Activated CD4-positive, alpha-beta memory T cell treated with anti-CD3 and anti-CD28 coated beads, Interleukin-2, amount 10 ng/mL, durations not matched to agents 7 days and 5 days (primary cell): ENCODE results near the gene WNT5B. TPM values are rescaled to one million over a fixed set of nuclear protein-coding genes. Genes with fewer than 3 reads are reported as not detected.
A peak's percentile ranks its signal among the peaks of the same experiment; 100 is the strongest.

Experiments used
- CTCF ChIA-PET: fragments of 350-600 bp; sonication (Branson Sonifier 250); formaldehyde crosslinking; loops from one replicate; lab custom pipeline; 2021; ENCODE audit warnings: antibody characterized with exemption, inconsistent platforms; lab: Charles Lee
- POLR2A ChIA-PET: fragments of 350-600 bp; sonication (Branson Sonifier 250); formaldehyde crosslinking; loops from one replicate; lab custom pipeline; 2021; ENCODE audit warnings: antibody characterized with exemption; lab: Charles Lee
- DNase-seq: peaks from one replicate; pipeline ENCODE4 v3.0.0-alpha.2; 2020
- H3K27ac Mint-ChIP-seq: one replicate; pipeline ENCODE4 v1.8.0; 2021; ENCODE audit warnings: mild to moderate bottlenecking, mixed read lengths
- H3K27me3 Mint-ChIP-seq: one replicate; pipeline ENCODE4 v1.8.0; 2021; ENCODE audit warnings: mixed read lengths
- H3K36me3 Mint-ChIP-seq: one replicate; pipeline ENCODE4 v1.8.0; 2021; ENCODE audit warnings: low read depth, mixed read lengths
- H3K4me1 Mint-ChIP-seq: one replicate; pipeline ENCODE4 v1.8.0; 2021; ENCODE audit warnings: mixed read lengths
- H3K4me3 Mint-ChIP-seq: one replicate; pipeline ENCODE4 v1.8.0; 2021; ENCODE audit warnings: mild to moderate bottlenecking, mixed read lengths
- H3K9me3 Mint-ChIP-seq: one replicate; pipeline ENCODE4 v1.8.0; 2021; ENCODE audit warnings: mixed read lengths
- total RNA-seq, 2 experiments: library from RNA; stranded (reverse); gene quantifications; one replicate each; pipeline ENCODE4 v1.2.3, GENCODE V29; 2021

The WNT5B gene
- 1 to 10 TPM; 1.4 to 1.7 TPM for total RNA-seq

- H3K27ac Mint-ChIP-seq, result no peak within 1 kb of the TSS
- no peak within 1 kb of the TSS for H3K4me3 Mint-ChIP-seq
- H3K4me1 Mint-ChIP-seq, result peaks cover 15% of the 10 kb centered on the region
- no peaks in the 10 kb centered on the region for H3K9me3 Mint-ChIP-seq
- no peaks in the 10 kb centered on the region for H3K36me3 Mint-ChIP-seq
- H3K27me3 Mint-ChIP-seq, result peaks cover 75% of the 10 kb centered on the region
- ChIA-PET CTCF (interaction anchor here (0.7 to 2.0 kb wide), 4 partner anchors 13 to 125 kb away, joined by 3 to 6 read pairs (median 5); no protein-coding TSS in a partner anchor), POLR2A (interaction anchor here (0.8 to 1.0 kb wide), 2 partner anchors 10 to 42 kb away, joined by 3 read pairs; no protein-coding TSS in a partner anchor)
- no peak for DNase-seq
Observed at GRCh38 chr12:1628666-1629337, at the start of gene WNT5B. Gene WNT5B (plus strand): TSS chr12:1629231. CDS start chr12:1631355, 2,124 bp downstream.

GRCh38 chr12:1579651-1580435 lies 49.2 kb upstream of the WNT5B start:
- Mint-ChIP-seq H3K27me3 (peaks cover 6% of the 10 kb centered on the region), H3K4me3 (no peak overlapping the region), H3K27ac (no peak overlapping the region), H3K36me3 (no peaks in the 10 kb centered on the region), H3K4me1 (peaks cover 6% of the 10 kb centered on the region), H3K9me3 (no peaks in the 10 kb centered on the region)
- POLR2A ChIA-PET, result interaction anchor here (1.7 kb wide), 1 partner anchor 13 kb away, joined by 4 read pairs; no protein-coding TSS in a partner anchor
- no peak for DNase-seq
- CTCF ChIA-PET, result interaction anchor here (0.8 to 7.7 kb wide), 2 partner anchors 12 to 462 kb away, joined by 3 to 205 read pairs; no protein-coding TSS in a partner anchor

GRCh38 chr12:1580526-1580925 lies 48.5 kb upstream of the WNT5B start:
- CTCF ChIA-PET, result interaction anchor here (7.7 kb wide), 1 partner anchor 462 kb away, joined by 205 read pairs; no protein-coding TSS in a partner anchor
- Mint-ChIP-seq H3K9me3 (no peaks in the 10 kb centered on the region), H3K4me3 (no peak overlapping the region), H3K27ac (no peak overlapping the region), H3K4me1 (peaks cover 6% of the 10 kb centered on the region), H3K27me3 (peaks cover 3% of the 10 kb centered on the region), H3K36me3 (no peaks in the 10 kb centered on the region)
- DNase-seq, result no peak
- POLR2A ChIA-PET, result interaction anchor here (1.7 kb wide), 1 partner anchor 12 kb away, joined by 4 read pairs; no protein-coding TSS in a partner anchor

- Mint-ChIP-seq H3K9me3 (no peaks in the 10 kb centered on the region), H3K4me1 (peaks cover 6% of the 10 kb centered on the region), H3K27me3 (no peaks in the 10 kb centered on the region), H3K27ac (no peak overlapping the region), H3K36me3 (no peaks in the 10 kb centered on the region), H3K4me3 (no peak overlapping the region)
- POLR2A ChIA-PET, result interaction anchor here (1.3 to 2.7 kb wide), 2 partner anchors 464 to 591 kb away, joined by 3 to 19 read pairs; partner anchors contain the start of gene ERC1
- CTCF ChIA-PET, result interaction anchor here (0.6 to 7.7 kb wide), 11 partner anchors 11 to 1013 kb away, joined by 3 to 205 read pairs (median 5); partner anchors contain the start of gene FBXL14
- no peak for DNase-seq
Observed at GRCh38 chr12:1581973-1582708, 46.9 kb upstream of the WNT5B start.

- peaks cover 7% of the 10 kb centered on the region for H3K4me1 Mint-ChIP-seq
- no peak overlapping the region for H3K4me3 Mint-ChIP-seq
- no peaks in the 10 kb centered on the region for H3K27me3 Mint-ChIP-seq
- ChIA-PET POLR2A (interaction anchor here (0.6 to 2.7 kb wide), 3 partner anchors 465 to 591 kb away, joined by 3 to 19 read pairs (median 5); partner anchors contain the start of gene ERC1), CTCF (interaction anchor here (0.6 to 7.7 kb wide), 39 partner anchors 8 to 1013 kb away, joined by 3 to 205 read pairs (median 4); partner anchors contain the start of genes FBXL14 and RAD52)
- DNase-seq, result no peak
- H3K36me3 Mint-ChIP-seq, result no peaks in the 10 kb centered on the region
- H3K9me3 Mint-ChIP-seq, result no peaks in the 10 kb centered on the region
- no peak overlapping the region for H3K27ac Mint-ChIP-seq
Observed at GRCh38 chr12:1582709-1583050, 46.4 kb upstream of the WNT5B start.

GRCh38 chr12:1583421-1584078 lies 45.5 kb upstream of the WNT5B start:
- no peaks in the 10 kb centered on the region for H3K27me3 Mint-ChIP-seq
- DNase-seq, result peak; percentile 67
- peaks cover 14% of the 10 kb centered on the region for H3K4me1 Mint-ChIP-seq
- POLR2A ChIA-PET, result interaction anchor here (0.6 to 2.7 kb wide), 4 partner anchors 10 to 1194 kb away, joined by 3 to 19 read pairs (median 4); partner anchors contain the start of gene ERC1
- no peak overlapping the region for H3K4me3 Mint-ChIP-seq
- CTCF ChIA-PET, result interaction anchor here (0.6 to 7.7 kb wide), 44 partner anchors 9 to 1014 kb away, joined by 3 to 205 read pairs (median 3); partner anchors contain the start of genes FBXL14 and RAD52
- H3K36me3 Mint-ChIP-seq, result peaks cover 4% of the 10 kb centered on the region
- no peaks in the 10 kb centered on the region for H3K9me3 Mint-ChIP-seq
- no peak overlapping the region for H3K27ac Mint-ChIP-seq

- POLR2A ChIA-PET, result interaction anchor here (0.6 to 2.7 kb wide), 3 partner anchors 9 to 466 kb away, joined by 3 to 19 read pairs (median 6); no protein-coding TSS in a partner anchor
- H3K4me1 Mint-ChIP-seq, result peaks cover 18% of the 10 kb centered on the region
- no peaks in the 10 kb centered on the region for H3K27me3 Mint-ChIP-seq
- DNase-seq, result no peak
- peaks cover 8% of the 10 kb centered on the region for H3K36me3 Mint-ChIP-seq
- H3K4me3 Mint-ChIP-seq, result no peak overlapping the region
- H3K27ac Mint-ChIP-seq, result no peak overlapping the region
- H3K9me3 Mint-ChIP-seq, result no peaks in the 10 kb centered on the region
- CTCF ChIA-PET, result interaction anchor here (0.6 to 7.7 kb wide), 17 partner anchors 9 to 770 kb away, joined by 3 to 205 read pairs (median 6); partner anchors contain the start of gene FBXL14
Observed at GRCh38 chr12:1584326-1584725, 44.7 kb upstream of the WNT5B start.

DNA sequence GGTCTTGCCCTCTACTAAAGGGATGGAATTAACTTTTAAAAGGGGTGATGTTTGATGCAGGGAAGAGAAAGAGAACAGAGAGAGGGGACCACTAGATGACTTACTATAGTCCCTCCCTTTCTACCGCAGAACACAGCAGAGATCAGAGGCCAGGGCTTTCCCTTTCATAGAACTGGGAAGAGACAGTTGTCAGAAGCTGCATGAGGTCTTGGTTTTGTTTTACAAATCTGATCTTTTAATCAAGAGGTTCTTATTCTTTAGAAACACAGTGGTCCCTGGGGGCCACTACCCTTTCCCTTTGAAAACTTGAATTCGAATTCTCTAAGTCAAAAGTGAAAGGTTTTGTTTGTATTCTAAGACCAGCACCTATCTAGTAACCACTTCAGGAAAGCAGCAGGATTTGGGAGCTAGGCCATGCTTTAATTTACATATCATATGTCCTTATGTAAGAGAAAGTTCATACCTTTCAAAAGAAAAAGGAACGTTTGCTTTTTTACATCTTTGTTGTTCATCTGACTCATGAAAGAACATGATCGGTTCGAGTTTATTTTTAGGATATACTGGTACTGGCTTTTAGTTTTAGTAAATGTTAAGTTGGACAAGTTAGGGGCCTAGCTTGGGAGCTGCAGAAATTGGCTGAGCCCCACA lies 41.0 kb upstream of the WNT5B start:
- CTCF ChIA-PET, result interaction anchor here (0.5 to 3.6 kb wide), 2 partner anchors 284 to 470 kb away, joined by 3 to 18 read pairs; no protein-coding TSS in a partner anchor
- Mint-ChIP-seq H3K36me3 (peaks cover 42% of the 10 kb centered on the region), H3K4me1 (peaks cover 54% of the 10 kb centered on the region), H3K27me3 (no peaks in the 10 kb centered on the region), H3K27ac (no peak overlapping the region), H3K4me3 (no peak overlapping the region), H3K9me3 (no peaks in the 10 kb centered on the region)
- POLR2A ChIA-PET, result interaction anchor here (1.4 kb wide), 1 partner anchor 14 kb away, joined by 9 read pairs; no protein-coding TSS in a partner anchor
- no peak for DNase-seq

- peaks cover 52% of the 10 kb centered on the region for H3K4me1 Mint-ChIP-seq
- H3K36me3 Mint-ChIP-seq, result peaks cover 47% of the 10 kb centered on the region
- H3K4me3 Mint-ChIP-seq, result no peak overlapping the region
- no peak for DNase-seq
- H3K9me3 Mint-ChIP-seq, result no peaks in the 10 kb centered on the region
- H3K27ac Mint-ChIP-seq, result no peak overlapping the region
- POLR2A ChIA-PET, result interaction anchor here (1.4 kb wide), 1 partner anchor 13 kb away, joined by 9 read pairs; no protein-coding TSS in a partner anchor
- no peaks in the 10 kb centered on the region for H3K27me3 Mint-ChIP-seq
- CTCF ChIA-PET, result interaction anchor here (0.8 to 3.6 kb wide), 3 partner anchors 13 to 475 kb away, joined by 3 to 18 read pairs (median 4); no protein-coding TSS in a partner anchor
Observed at GRCh38 chr12:1588575-1588947, 40.5 kb upstream of the WNT5B start.

- Mint-ChIP-seq H3K27me3 (no peaks in the 10 kb centered on the region), H3K4me1 (peaks cover 58% of the 10 kb centered on the region), H3K4me3 (peak overlapping the region; percentile 63), H3K36me3 (peaks cover 48% of the 10 kb centered on the region), H3K27ac (peak overlapping the region; percentile 29), H3K9me3 (no peaks in the 10 kb centered on the region)
- DNase-seq, result no peak
- POLR2A ChIA-PET, result interaction anchor here (0.6 kb wide), 1 partner anchor 473 kb away, joined by 3 read pairs; no protein-coding TSS in a partner anchor
- CTCF ChIA-PET, result interaction anchor here (1.5 to 3.6 kb wide), 2 partner anchors 11 to 473 kb away, joined by 4 to 18 read pairs; no protein-coding TSS in a partner anchor
Observed at GRCh38 chr12:1590221-1590979, 38.6 kb upstream of the WNT5B start.
